Upper lobe of right lung (tissue), 1 donor: ENCODE measurements around the gene ST6GAL1. TPM values are rescaled to one million over a fixed set of nuclear protein-coding genes. Genes with fewer than 3 reads are reported as not detected.
A peak's percentile ranks its signal among the peaks of the same experiment; 100 is the strongest.

Experiments
- ATAC-seq: fragments of 200-7000 bp; cut with Tn5 transposase; one replicate; pipeline ENCODE4 v1.9.1; 2020; ENCODE audit warnings: mild to moderate bottlenecking, moderate library complexity
- DNase-seq: peaks from one replicate; pipeline ENCODE4 v3.0.0-alpha.2; 2020
- H3K27ac ChIP-seq: fragments of 200-600 bp; one replicate; pipeline ENCODE4 v1.8.0; 2022
- H3K27me3 ChIP-seq: fragments of 200-600 bp; one replicate; pipeline ENCODE4 v1.8.0; 2022; ENCODE audit warnings: mild to moderate bottlenecking
- H3K36me3 ChIP-seq: fragments of 200-600 bp; one replicate; pipeline ENCODE4 v1.8.0; 2022
- H3K4me1 ChIP-seq: fragments of 200-600 bp; one replicate; pipeline ENCODE4 v1.8.0; 2022
- H3K4me3 ChIP-seq: fragments of 200-600 bp; one replicate; pipeline ENCODE4 v1.8.0; 2022; ENCODE audit warnings: mild to moderate bottlenecking
- H3K9me3 ChIP-seq: fragments of 200-600 bp; one replicate; pipeline ENCODE4 v1.8.0; 2022
- intact Hi-C: fragments of 100-400 bp; cut with DNase I; formaldehyde crosslinking; loops from one replicate; pipeline ENCODE4 v1.11.0; 2022
- total RNA-seq: library from RNA; stranded (reverse); fragmentation: NEBNext Ultra II Directional; extraction: Animal tissue kit (Norgen Biotek cat#: 25700); gene quantifications from one replicate; pipeline ENCODE4 v1.2.1, GENCODE V29; 2021
- TF ChIP-seq, protein P1 (sequence below): fragments of 200-600 bp; IDR thresholded peaks from one replicate; pipeline ENCODE4 v1.8.0; 2022; ENCODE audit warnings: antibody characterized with exemption
- donor health status: DM: no; HTN: yes; CAD: no; lungs with severe emphysema.

The ST6GAL1 gene
- total RNA-seq, 1 donor from 2014 or later: 116 TPM

GRCh38 chr3:187031934-187032333, 101.6 kb downstream of the ST6GAL1 start:
- no peak overlapping the region for H3K27ac ChIP-seq
- H3K36me3 ChIP-seq: no peaks in the 10 kb centered on the region
- peaks cover 23% of the 10 kb centered on the region for H3K4me1 ChIP-seq
- ATAC-seq (no peak), DNase-seq (no peak)
- no peak overlapping the region for H3K4me3 ChIP-seq
- intact Hi-C loops: no loop called here
- H3K27me3 ChIP-seq: no peaks in the 10 kb centered on the region
- TF ChIP-seq, protein P1, sequence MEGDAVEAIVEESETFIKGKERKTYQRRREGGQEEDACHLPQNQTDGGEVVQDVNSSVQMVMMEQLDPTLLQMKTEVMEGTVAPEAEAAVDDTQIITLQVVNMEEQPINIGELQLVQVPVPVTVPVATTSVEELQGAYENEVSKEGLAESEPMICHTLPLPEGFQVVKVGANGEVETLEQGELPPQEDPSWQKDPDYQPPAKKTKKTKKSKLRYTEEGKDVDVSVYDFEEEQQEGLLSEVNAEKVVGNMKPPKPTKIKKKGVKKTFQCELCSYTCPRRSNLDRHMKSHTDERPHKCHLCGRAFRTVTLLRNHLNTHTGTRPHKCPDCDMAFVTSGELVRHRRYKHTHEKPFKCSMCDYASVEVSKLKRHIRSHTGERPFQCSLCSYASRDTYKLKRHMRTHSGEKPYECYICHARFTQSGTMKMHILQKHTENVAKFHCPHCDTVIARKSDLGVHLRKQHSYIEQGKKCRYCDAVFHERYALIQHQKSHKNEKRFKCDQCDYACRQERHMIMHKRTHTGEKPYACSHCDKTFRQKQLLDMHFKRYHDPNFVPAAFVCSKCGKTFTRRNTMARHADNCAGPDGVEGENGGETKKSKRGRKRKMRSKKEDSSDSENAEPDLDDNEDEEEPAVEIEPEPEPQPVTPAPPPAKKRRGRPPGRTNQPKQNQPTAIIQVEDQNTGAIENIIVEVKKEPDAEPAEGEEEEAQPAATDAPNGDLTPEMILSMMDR: no peak
- no peaks in the 10 kb centered on the region for H3K9me3 ChIP-seq

GRCh38 chr3:187036394-187036793, 106.1 kb downstream of the ST6GAL1 start:
- Histone ChIP-seq H3K27me3 (no peaks in the 10 kb centered on the region), H3K27ac (no peak overlapping the region), H3K36me3 (no peaks in the 10 kb centered on the region), H3K4me1 (peaks cover 22% of the 10 kb centered on the region), H3K9me3 (no peaks in the 10 kb centered on the region), H3K4me3 (no peak overlapping the region)
- intact Hi-C loops: no loop called here
- DNase-seq: no peak
- TF ChIP-seq, protein P1: no peak
- no peak for ATAC-seq

DNA sequence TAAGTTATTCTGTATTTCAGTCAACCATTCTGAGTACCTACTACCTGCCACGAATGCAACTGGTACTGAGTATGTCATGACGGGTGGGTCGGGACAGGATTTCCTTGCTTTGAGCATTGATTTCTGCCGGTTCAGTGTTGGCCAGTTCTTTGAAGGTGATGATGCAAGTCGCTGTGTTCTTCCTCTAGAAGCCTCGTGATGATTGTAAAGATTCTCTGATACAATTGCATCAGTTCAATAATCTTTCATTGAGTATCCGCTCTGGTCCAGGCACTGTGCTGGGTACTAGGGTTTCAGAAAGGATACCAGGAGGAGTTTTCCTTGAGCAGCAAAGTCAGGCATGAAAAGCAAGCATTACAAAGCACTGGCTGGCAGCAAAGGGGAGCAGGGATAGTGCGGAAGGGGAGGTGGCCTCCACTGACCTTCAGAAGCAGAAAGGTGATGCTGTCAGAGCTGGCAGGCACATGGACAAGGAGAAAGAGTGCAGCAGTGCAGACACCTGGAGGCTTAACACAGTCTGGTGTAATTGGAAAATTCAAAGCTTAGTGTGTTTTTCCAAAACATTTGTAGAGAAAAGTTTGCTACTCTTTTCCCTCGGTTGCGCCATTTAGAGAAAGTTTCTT, 108.9 kb downstream of the ST6GAL1 start:
- DNase-seq (no peak), ATAC-seq (no peak)
- TF ChIP-seq, protein P1: no peak
- Histone ChIP-seq H3K36me3 (peaks cover 8% of the 10 kb centered on the region), H3K27me3 (no peaks in the 10 kb centered on the region), H3K4me3 (no peak overlapping the region), H3K27ac (no peak overlapping the region), H3K4me1 (peaks cover 37% of the 10 kb centered on the region), H3K9me3 (no peaks in the 10 kb centered on the region)
- intact Hi-C loops: no loop called here

DNA sequence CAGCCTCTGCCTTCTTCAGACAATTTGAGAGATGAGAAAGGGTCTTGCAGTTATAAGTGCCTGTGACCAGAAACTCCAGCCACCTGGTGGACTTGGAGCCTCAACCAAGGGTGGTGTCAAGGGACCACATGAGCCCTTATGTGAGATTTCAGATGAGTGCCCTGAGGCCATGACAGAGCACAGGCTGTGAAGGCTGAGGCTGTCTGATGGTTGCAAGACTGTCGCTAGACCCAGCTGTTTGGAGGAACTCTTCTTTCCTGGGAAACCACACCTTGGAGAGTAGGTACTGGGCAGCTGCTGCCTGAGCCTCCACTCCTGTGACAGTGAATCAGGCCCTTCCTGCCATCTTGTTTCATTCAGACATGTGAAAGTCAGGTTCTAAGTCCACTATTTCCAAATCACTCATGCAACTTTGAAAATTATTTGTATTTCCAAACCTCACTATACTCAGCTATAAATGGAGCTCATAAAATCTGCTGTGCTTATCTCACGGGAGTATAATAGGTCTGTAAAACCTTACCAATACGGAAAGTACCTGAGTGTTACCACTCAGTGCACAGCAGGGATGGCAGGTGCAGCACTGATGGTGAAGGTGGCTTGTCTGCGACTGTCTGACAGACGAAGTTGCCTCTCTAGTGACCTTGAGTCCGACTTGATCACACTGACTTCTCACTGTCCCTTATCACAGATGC, 109.5 kb downstream of the ST6GAL1 start:
- peaks cover 44% of the 10 kb centered on the region for H3K4me1 ChIP-seq
- peaks cover 8% of the 10 kb centered on the region for H3K36me3 ChIP-seq
- no peak overlapping the region for H3K27ac ChIP-seq
- no peak for DNase-seq
- intact Hi-C loops: no loop called here
- TF ChIP-seq, protein P1: no peak
- no peak overlapping the region for H3K4me3 ChIP-seq
- ATAC-seq: no peak
- no peaks in the 10 kb centered on the region for H3K9me3 ChIP-seq
- H3K27me3 ChIP-seq: no peaks in the 10 kb centered on the region

DNA sequence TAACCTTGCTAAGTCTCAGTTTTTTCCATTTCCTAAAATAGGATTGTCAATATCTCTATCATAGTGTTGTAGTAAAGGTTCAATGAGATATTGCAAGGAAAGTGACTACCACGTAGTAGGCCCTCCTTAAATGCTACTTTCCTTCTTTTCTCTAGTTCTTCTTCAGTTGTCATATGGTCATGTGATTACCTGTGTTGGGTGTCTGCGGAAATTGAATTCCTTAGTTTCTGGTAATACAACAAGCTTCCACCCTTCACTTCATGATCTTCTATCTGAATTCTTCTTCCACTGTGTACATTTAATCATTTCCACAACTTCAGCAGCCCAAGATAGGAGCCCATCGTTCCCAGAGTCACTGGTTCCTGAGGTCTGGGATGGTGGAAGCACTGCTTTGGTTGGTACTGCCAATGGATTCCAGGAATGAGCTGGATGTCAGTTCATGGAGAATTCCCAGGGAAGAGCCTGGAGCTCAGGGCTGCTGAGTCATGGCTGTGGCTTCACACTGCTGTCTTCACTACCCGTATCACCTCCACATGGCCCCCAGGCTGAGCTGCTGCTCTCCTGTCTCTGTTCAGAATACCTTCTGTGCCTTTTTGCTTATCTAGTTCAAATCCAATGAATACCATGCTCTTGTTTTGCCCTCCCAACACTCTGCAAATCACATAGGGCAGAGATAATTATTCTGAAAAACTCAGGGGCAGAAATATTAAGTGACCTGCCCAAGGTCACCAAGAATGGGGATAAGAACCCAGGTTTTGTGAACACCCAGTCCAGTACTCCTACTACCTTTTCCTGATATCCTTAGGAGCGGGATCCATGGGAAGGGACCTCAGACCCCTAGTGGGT, 110.4 kb downstream of the ST6GAL1 start:
- Histone ChIP-seq H3K4me1 (peaks cover 52% of the 10 kb centered on the region), H3K27ac (peak overlapping the region; percentile 63), H3K27me3 (no peaks in the 10 kb centered on the region), H3K9me3 (no peaks in the 10 kb centered on the region), H3K4me3 (no peak overlapping the region), H3K36me3 (peaks cover 8% of the 10 kb centered on the region)
- DNase-seq (no peak), ATAC-seq (no peak)
- intact Hi-C loops: no loop called here
- TF ChIP-seq, protein P1: no peak
